ENCODE data around the gene FMNL2.

- TF ChIP-seq, protein P1, sequence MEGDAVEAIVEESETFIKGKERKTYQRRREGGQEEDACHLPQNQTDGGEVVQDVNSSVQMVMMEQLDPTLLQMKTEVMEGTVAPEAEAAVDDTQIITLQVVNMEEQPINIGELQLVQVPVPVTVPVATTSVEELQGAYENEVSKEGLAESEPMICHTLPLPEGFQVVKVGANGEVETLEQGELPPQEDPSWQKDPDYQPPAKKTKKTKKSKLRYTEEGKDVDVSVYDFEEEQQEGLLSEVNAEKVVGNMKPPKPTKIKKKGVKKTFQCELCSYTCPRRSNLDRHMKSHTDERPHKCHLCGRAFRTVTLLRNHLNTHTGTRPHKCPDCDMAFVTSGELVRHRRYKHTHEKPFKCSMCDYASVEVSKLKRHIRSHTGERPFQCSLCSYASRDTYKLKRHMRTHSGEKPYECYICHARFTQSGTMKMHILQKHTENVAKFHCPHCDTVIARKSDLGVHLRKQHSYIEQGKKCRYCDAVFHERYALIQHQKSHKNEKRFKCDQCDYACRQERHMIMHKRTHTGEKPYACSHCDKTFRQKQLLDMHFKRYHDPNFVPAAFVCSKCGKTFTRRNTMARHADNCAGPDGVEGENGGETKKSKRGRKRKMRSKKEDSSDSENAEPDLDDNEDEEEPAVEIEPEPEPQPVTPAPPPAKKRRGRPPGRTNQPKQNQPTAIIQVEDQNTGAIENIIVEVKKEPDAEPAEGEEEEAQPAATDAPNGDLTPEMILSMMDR (IDR thresholded peaks at IDR 0.05 in 2 of 3, conservative IDR thresholded peaks at IDR 0.05 in 1 of 3; ENCODE audit: borderline replicate concordance in 1 of 3, insufficient read depth in 1 of 3, low read depth in 2 of 3, low read length in 2 of 3) = no peak
- TF ChIP-seq SP1 (IDR thresholded peaks at IDR 0.05; ENCODE audit: low read depth) = no peak
- no peak for TF ChIP-seq EZH2 (IDR thresholded peaks at IDR 0.05)
- TF ChIP-seq ZNF274 (IDR thresholded peaks at IDR 0.05; ENCODE audit: low read depth, low read length) = no peak
- no peak for TF ChIP-seq EZH2phosphoT487 (IDR thresholded peaks at IDR 0.05; ENCODE audit: borderline replicate concordance)
- TF ChIP-seq CEBPB (IDR thresholded peaks at IDR 0.05; ENCODE audit: low read depth) = no peak
- TF ChIP-seq POLR2A (IDR thresholded peaks at IDR 0.05; ENCODE audit: borderline replicate concordance, extremely low read depth, insufficient read depth, insufficient read length) = no peak
- TF ChIP-seq POLR2AphosphoS5 (IDR thresholded peaks at IDR 0.05; ENCODE audit: low read depth, low read length) = no peak
- TF ChIP-seq ZFX (IDR thresholded peaks at IDR 0.05) = no peak
- TF ChIP-seq, protein P2, sequence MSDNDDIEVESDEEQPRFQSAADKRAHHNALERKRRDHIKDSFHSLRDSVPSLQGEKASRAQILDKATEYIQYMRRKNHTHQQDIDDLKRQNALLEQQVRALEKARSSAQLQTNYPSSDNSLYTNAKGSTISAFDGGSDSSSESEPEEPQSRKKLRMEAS (IDR thresholded peaks at IDR 0.05) = no peak
- no peak for TF ChIP-seq EGR1 (IDR thresholded peaks at IDR 0.05; ENCODE audit: low read depth)
- TF ChIP-seq JUND (IDR thresholded peaks at IDR 0.05) = no peak
- no peak for TF ChIP-seq SIN3A (IDR thresholded peaks at IDR 0.05; ENCODE audit: low read depth)
Measured at GRCh38 chr2:152496371-152496770, 161.4 kb downstream of the FMNL2 start.

Measured in HCT116 (cell line).